ENCODE measurements around the gene ABL1.

Gene ABL1

DNA sequence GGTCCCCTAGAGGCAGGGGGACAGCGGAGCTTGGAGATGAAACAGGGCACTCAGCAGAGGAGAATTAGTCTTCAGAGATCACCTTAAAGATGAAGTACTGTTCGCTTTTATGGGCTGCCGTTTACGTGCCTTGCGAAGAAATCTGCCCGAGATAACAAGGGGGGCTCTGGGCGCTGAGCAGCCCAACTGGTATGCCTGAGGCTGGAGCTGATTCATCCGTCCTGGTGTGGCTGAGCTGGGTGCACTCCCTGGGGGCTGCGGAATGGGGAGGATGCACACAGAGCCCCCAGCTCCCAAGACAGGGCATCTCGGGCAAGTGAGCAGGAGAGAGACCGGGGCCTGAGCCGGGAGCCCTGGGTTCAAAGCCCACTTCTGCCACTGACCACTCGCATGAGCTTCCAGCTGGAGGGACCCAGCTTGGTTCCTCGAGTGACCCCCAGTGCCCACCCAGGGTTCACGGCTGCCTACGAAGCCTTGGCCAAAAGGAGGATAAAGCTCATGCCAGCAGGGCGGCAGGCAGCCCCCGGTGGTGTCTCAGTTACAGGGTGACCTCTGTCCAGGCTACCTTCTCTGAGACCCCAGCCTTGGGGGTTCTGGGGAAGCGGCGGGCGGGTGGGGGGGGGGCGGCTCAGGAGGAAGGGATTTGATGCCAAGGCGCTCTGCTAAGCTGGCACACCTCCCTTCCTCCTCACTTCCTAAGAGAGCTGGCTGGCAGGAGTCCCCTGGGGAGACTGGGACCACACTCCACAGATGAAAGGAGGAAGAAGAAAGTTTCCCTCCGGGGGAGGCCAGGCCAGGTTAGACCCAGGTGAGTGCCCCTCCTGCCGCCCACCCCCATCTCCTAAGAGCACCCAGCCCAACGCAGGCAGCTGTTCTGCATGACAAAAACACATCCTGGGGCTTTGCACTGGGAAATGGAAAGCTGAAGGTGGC is 98.3 kb downstream of the ABL1 start:
- Histone ChIP-seq H2AFZ (ENCODE audit: low read length) (no peak overlapping the region), H3F3A (ENCODE audit: insufficient read depth, low read length) (no peaks in the 10 kb centered on the region), H3K4me1 (ENCODE audit: low read length) (no peaks in the 10 kb centered on the region)

DNA sequence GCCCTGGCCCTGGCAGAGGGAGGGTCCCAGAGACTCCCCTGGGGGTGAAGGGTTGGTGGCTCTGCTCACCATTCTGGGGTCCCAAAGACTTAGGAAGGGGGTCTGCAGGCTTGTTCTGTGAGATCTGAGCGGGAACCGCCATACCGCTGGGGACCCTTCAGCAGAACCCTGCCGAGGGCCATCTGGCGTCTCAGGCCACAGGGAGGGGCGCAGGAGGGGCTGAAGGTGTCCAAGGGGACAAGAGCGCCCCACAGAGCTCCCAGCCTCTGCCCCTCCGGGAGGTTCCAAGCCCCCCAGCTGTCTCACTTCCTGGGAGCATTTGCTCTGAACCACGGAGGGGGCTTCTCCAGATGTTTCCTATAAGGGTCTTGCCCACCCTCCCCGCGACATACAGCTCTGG is 99.2 kb downstream of the ABL1 start:
- no peak for DNase-seq
- no peaks in the 10 kb centered on the region for H3K79me2 ChIP-seq (ENCODE audit: low read length)
- H3K4me3 ChIP-seq (ENCODE audit: low read length): no peak overlapping the region
- H3K36me3 ChIP-seq (replicated peaks; ENCODE audit: insufficient read depth, low read length): no peaks in the 10 kb centered on the region
- H3K9me3 ChIP-seq (replicated peaks; ENCODE audit: insufficient read depth, low read length): no peaks in the 10 kb centered on the region
- TF ChIP-seq EZH2phosphoT487 (IDR thresholded peaks at IDR 0.05; ENCODE audit: low read length) (no peak), CTCF (IDR thresholded peaks at IDR 0.05; ENCODE audit: low read length) (no peak), EZH2 (optimal IDR thresholded peaks at IDR 0.05; ENCODE audit: low read depth, low read length) (no peak)
- no peak overlapping the region for H2AFZ ChIP-seq (ENCODE audit: low read length)
- no peaks in the 10 kb centered on the region for H3K4me1 ChIP-seq (ENCODE audit: low read length)
- H3K27ac ChIP-seq (ENCODE audit: low read length): no peak overlapping the region
- no peaks in the 10 kb centered on the region for H3K9me2 ChIP-seq (replicated peaks; ENCODE audit: insufficient read depth, low read length)
- H3F3A ChIP-seq (ENCODE audit: insufficient read depth, low read length): no peaks in the 10 kb centered on the region
- H3K9ac ChIP-seq (ENCODE audit: low read length): no peak overlapping the region
- H3K4me2 ChIP-seq (ENCODE audit: low read depth, low read length): no peak overlapping the region
- H3K27me3 ChIP-seq (replicated peaks; ENCODE audit: insufficient read depth, low read length): peaks cover 95% of the 10 kb centered on the region
- no peaks in the 10 kb centered on the region for H4K20me1 ChIP-seq (ENCODE audit: insufficient read depth, low read length)

More for the DNA sequence above, 98.3 kb downstream of the ABL1 start:
- no peaks in the 10 kb centered on the region for H3K36me3 ChIP-seq (replicated peaks; ENCODE audit: insufficient read depth, low read length)
- DNase-seq: no peak
- H3K27me3 ChIP-seq (replicated peaks; ENCODE audit: insufficient read depth, low read length): peaks cover 98% of the 10 kb centered on the region
- no peak overlapping the region for H3K9ac ChIP-seq (ENCODE audit: low read length)
- no peaks in the 10 kb centered on the region for H3K9me3 ChIP-seq (replicated peaks; ENCODE audit: insufficient read depth, low read length)
- TF ChIP-seq EZH2phosphoT487 (IDR thresholded peaks at IDR 0.05; ENCODE audit: low read length) (no peak), EZH2 (optimal IDR thresholded peaks at IDR 0.05; ENCODE audit: low read depth, low read length) (no peak), CTCF (IDR thresholded peaks at IDR 0.05; ENCODE audit: low read length) (no peak)
- H3K79me2 ChIP-seq (ENCODE audit: low read length): no peaks in the 10 kb centered on the region
- no peak overlapping the region for H3K4me2 ChIP-seq (ENCODE audit: low read depth, low read length)
- no peaks in the 10 kb centered on the region for H3K9me2 ChIP-seq (replicated peaks; ENCODE audit: insufficient read depth, low read length)
- H3K27ac ChIP-seq (ENCODE audit: low read length): no peak overlapping the region
- no peaks in the 10 kb centered on the region for H4K20me1 ChIP-seq (ENCODE audit: insufficient read depth, low read length)
- H3K4me3 ChIP-seq (ENCODE audit: low read length): no peak overlapping the region

GRCh38 chr9:130934702-130935647 is 99.9 kb downstream of the ABL1 start:
- H3K4me2 ChIP-seq (ENCODE audit: low read depth, low read length): no peak overlapping the region
- H3F3A ChIP-seq (ENCODE audit: insufficient read depth, low read length): no peaks in the 10 kb centered on the region
- no peak for DNase-seq
- H2AFZ ChIP-seq (ENCODE audit: low read length): no peak overlapping the region
- H3K36me3 ChIP-seq (replicated peaks; ENCODE audit: insufficient read depth, low read length): no peaks in the 10 kb centered on the region
- H4K20me1 ChIP-seq (ENCODE audit: insufficient read depth, low read length): no peaks in the 10 kb centered on the region
- peaks cover 94% of the 10 kb centered on the region for H3K27me3 ChIP-seq (replicated peaks; ENCODE audit: insufficient read depth, low read length)
- TF ChIP-seq EZH2 (optimal IDR thresholded peaks at IDR 0.05; ENCODE audit: low read depth, low read length) (no peak), EZH2phosphoT487 (IDR thresholded peaks at IDR 0.05; ENCODE audit: low read length) (0 out of 2 replicates have a peak, but pooled peaks have one; percentile 44), CTCF (IDR thresholded peaks at IDR 0.05; ENCODE audit: low read length) (no peak)
- no peaks in the 10 kb centered on the region for H3K9me3 ChIP-seq (replicated peaks; ENCODE audit: insufficient read depth, low read length)
- no peak overlapping the region for H3K27ac ChIP-seq (ENCODE audit: low read length)
- no peak overlapping the region for H3K4me3 ChIP-seq (ENCODE audit: low read length)
- H3K9ac ChIP-seq (ENCODE audit: low read length): no peak overlapping the region
- H3K4me1 ChIP-seq (ENCODE audit: low read length): no peaks in the 10 kb centered on the region
- H3K9me2 ChIP-seq (replicated peaks; ENCODE audit: insufficient read depth, low read length): no peaks in the 10 kb centered on the region
- no peaks in the 10 kb centered on the region for H3K79me2 ChIP-seq (ENCODE audit: low read length)
